GM19328 (cell line): ENCODE data around the gene AGAP1.

ENCODE experiments used
- ATAC-seq: cut with Tn5 transposase; IDR thresholded peaks from one replicate; pipeline ENCODE4 v1.9.1; 2021; ENCODE audit warnings: mild to moderate bottlenecking, moderate library complexity; ENCODE audit not compliant: unreplicated experiment

Gene AGAP1

GRCh38 chr2:235951493-235951892 lies 457.6 kb downstream of the AGAP1 start:
- no peak for ATAC-seq

DNA sequence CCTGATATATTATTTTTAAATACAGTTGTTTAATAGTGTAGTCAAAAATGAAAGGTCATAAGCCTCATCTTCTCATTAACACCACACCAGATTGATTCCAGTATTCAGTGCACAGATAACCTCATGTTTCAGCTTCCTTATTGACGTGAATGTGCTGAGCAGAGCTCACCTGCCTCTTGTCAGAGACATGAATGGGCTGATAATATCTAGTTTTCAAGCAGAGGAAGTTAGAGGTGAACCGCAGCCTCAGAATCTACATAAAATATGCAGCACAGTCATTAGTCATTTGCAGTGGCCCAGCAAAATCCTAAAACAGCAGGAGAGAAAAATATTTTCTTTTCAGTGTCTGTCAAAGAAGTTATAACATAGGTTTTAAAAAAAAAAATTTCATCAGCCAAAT lies 458.1 kb downstream of the AGAP1 start:
- ATAC-seq = no peak

- no peak for ATAC-seq
Observed at GRCh38 chr2:235952714-235953113, 458.9 kb downstream of the AGAP1 start.

DNA sequence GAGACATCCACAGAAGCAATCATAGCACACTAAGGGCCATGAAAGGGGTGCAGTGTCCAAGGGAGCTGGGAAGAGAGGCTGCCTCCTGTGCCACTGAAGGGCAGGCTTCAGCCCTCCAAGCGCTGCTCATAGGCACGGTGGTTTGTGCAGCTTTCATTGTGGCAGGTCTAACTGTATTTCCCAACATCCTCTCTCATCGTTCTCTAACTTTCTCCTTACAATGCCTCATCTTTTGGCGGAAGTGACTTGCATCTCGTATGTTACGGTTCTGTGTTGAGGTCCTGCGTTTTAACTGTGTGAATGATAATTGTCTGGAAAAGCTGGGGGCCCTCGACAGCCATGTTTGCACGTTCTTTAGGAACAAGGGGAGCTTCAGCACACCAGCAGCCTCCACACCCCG lies 460.4 kb downstream of the AGAP1 start:
- ATAC-seq = no peak

- no peak for ATAC-seq
Observed at GRCh38 chr2:235954888-235955480, 461.1 kb downstream of the AGAP1 start.

- no peak for ATAC-seq
Observed at GRCh38 chr2:235955664-235956063, 461.8 kb downstream of the AGAP1 start.

- ATAC-seq = no peak
Observed at GRCh38 chr2:235956281-235956970, 462.6 kb downstream of the AGAP1 start.

GRCh38 chr2:235957251-235957650 lies 463.4 kb downstream of the AGAP1 start:
- ATAC-seq = no peak

DNA sequence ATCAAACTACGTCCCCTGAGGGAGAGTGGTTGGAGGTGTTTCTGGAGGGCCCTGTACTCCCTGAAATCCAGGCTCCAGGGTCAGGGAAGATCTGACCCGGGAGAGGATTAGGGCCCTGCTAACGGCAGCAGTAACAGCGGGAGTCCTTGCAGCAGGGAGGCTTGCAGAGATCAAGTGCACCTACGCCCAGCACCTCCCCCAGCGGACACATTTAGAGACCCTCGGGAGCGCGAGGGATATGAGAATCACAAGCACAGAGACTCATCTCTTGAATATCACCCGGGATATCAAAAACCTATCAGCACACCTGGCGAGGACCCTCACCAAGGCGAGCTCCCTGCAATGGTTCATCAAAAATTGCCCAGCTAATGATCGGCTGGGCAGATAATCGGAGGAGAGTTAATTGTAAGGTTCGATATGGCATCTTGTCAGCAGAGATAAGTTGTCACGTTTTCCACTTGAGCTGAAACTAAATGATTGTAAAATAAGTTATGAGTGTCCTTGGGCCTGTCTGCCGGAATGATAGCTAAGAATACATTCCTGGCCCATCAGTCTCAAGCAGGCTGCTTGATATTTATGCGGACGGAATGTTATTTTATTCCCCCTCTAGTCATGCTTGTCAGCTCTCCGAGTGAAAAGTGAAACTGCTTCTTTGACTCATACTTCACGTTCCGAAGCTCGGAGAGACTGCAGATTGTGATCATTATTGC lies 464.5 kb downstream of the AGAP1 start:
- no peak for ATAC-seq

DNA sequence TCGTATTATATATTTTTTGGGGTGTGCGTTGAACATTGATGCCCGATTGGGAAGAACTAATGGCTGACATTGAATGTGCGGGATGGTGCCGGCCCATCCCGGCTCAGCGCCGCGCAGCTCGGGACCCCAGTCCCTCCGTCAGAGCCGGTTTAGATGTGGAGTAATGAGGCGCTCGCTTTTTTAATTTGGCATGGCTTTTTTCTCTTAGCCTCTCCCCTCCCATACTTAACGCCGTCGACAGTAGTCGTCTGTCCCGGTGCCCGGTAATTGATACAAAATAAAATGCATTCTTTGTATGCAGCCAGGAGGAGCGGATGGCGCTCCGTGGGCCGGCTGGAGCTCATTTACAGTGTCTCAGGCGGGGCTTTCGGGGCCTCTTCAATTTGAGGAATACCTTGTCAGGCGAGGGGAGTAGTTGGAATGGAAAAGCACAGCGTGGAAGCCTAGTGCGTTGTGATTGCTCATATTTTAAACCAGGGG lies 465.1 kb downstream of the AGAP1 start:
- ATAC-seq = no peak

DNA sequence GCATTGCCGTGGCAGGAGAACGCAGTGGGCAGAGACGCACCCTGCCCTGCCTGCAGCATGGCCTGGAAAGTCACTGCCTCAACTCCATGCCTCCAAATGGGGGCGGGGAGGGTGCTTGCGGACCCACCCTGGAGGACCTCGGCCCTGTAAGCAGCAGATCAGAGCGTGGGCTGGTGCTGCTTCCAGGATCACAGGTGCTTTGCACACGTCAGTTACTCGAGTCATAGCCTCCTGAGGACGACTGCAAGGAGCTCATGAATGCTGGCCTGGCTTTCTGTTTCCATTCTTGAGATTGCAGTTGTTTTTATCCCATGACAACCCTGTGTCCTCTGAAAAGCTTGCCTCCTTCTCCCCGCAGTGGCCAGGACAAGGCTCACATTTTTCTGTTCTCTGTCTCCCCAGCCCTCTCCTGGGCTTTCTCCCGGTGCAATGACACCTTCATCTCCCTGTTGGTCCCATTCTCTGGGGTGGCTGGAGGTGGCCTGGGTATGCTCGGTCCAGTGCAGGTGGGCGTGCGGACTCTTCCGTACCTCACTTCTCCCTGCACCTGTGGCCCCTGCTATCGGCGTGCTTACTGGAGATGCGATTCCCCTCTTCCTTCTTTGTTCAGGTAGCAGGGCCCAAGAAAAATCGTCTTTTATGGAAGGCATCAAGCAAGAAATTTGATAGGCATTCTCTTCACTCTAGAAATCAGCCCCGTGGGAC lies 466.3 kb downstream of the AGAP1 start:
- no peak for ATAC-seq

DNA sequence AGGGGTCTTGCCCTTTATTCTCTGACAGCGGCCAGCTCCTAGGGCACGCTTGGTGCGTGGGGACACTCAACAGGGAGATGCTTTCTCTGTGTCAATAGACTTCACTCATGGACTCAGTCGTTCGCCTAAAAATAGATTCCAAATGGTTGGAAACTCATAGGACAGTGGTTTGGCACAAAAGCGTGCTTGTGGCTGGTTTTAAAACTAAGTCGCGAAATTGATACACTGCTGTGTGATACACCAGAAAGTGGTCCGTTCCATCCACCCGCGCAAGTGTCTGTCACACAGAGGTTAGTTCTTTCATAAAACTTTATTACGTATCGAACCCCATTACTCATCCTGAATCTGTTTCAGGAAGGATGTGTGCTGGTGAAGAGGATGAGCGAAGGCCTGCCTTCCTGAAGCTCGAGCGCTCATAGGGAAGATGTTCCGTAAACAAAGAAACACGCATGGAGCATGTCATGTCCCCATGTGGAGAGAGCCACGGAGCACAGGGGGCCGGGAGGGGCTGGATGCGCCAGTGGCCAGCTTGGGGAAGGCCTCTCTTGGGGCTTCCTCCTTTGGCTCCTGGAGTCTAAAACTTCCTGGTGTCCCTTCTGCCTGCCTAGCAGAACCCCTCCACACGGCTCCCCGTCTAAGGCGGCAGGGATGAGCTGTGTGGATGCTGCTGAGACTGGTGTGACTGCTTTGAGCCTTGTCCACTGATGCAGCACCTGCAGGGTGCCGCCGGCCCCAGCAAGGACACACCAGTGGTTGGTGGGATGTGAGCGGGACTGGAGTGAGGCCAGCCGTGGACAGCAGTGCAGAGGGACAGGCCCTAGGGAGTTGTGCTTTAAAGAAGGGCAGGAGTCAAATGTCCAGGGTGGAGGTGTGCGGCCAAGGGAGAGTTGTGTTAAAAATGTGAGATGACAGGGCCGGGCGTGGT lies 467.1 kb downstream of the AGAP1 start:
- ATAC-seq = no peak

GRCh38 chr2:235961711-235962110 lies 467.9 kb downstream of the AGAP1 start:
- no peak for ATAC-seq

- ATAC-seq = no peak
Observed at GRCh38 chr2:235963853-235964577, 470.2 kb downstream of the AGAP1 start.

DNA sequence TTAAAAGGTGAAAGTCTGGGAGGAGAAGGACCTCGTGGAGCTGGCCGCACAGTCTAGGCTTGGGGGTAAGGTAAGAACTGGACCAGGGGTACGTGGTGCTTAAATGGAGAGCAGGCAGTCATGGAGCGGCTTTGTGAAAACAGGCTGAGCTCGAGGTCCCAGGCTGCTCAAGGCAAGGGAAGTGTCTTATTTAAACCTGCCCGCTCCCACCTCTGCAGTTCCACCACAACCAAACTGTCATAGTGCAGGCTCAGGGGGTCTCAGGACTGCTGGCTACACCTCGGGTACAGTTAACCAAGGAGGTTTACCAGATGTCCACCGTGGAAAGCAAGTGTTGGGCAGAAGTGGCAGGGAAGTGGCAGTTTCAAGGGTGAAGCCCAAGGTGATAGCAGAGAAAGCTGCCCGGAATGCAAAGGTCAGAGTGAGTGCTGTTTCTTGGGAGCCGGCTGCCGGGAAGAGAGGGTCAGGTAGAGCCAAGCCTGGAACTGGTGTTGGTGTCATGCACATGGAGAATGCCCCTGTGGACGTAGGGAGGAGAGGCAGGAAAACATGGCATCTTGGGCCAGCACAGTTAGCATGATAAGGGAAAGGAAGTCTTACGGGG lies 471.0 kb downstream of the AGAP1 start:
- ATAC-seq = no peak

GRCh38 chr2:235966396-235966795 lies 472.6 kb downstream of the AGAP1 start:
- ATAC-seq = no peak

DNA sequence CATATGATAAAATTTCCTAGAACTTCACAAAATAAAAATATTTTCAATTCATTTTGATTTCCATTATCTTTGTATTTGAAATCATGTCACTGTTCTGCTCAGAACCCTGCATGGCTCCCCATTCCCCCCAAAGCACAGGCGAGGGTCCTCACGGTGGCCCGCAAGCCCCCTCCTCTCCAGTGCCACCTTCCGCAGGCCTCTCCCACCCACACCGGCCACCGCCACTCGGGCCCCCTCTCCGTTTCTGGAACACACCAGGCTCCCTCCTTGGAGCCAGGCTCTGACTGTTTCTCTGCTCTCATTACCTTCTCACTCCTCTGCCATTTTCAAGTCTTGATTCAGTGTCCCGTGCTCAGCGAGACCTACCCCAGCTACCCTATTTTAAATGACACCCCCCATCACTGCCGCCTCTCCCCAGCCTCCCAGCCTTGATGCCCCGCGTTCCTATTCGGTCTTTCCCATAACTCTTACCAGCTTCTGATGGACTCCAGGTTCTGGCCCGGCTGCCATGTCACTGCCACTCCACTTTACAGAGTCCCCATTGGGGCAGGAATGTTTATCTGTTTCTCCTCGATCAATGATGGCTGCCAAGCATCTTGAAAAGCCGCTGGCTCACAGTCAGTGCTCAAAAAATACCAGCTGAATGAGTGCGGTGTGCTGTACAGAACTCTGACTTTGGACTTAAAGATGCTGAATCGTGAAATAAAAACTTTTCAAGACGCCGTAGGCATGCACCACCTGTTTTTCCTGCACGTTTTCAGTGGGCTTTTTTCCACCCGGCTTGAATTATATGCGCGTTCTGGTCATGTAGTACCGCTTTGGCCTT lies 473.3 kb downstream of the AGAP1 start:
- no peak for ATAC-seq

DNA sequence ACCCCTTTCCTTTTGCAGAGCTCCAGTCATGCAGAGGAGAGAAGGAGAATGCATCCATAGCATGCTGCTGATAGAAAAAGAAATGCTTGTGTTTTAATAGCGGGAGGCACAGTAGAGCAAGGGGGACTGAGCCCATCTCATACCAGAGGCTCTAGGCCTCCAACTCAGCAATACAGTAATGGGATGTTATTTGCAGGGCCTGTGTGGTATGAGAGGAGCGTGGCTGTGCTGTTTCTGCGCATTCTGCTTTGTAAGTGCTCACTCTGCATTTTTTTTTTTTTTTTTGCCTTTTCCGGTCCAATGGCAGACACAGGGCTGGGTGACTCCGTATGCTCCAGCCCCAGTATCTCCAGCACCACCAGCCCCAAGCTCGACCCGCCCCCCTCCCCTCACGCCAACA lies 474.3 kb downstream of the AGAP1 start:
- no peak for ATAC-seq
